Mesodermal cell (in vitro differentiated cells): ENCODE measurements around the gene OXTR.

ENCODE experiments used
- H3K27ac ChIP-seq: 2 replicates; pipeline ENCODE4 v1.7.0; 2013; ENCODE audit warnings: mild to moderate bottlenecking, low read depth, low read length, moderate library complexity; ENCODE audit not compliant: severe bottlenecking
- H3K36me3 ChIP-seq: 2 replicates; pipeline ENCODE4 v1.7.1; 2013; ENCODE audit warnings: mild to moderate bottlenecking, low read length, moderate library complexity; ENCODE audit not compliant: control insufficient read depth, insufficient read depth
- H3K4me1 ChIP-seq: one replicate; pipeline ENCODE4 v1.7.1; 2013; ENCODE audit warnings: mild to moderate bottlenecking, low read length; ENCODE audit not compliant: insufficient read depth, control insufficient read depth, poor library complexity, severe bottlenecking
- H3K4me3 ChIP-seq: 2 replicates; pipeline ENCODE4 v1.7.0; 2013; ENCODE audit warnings: low read length, control low read depth, mild to moderate bottlenecking; ENCODE audit not compliant: insufficient read depth, poor library complexity, severe bottlenecking; ENCODE audit errors: extremely low read depth
- H3K9me3 ChIP-seq: 2 replicates; pipeline ENCODE4 v1.7.1; 2013; ENCODE audit warnings: mild to moderate bottlenecking, low read length, moderate library complexity; ENCODE audit not compliant: control insufficient read depth
- WGBS, 2 experiments: methylation state at CpG; one replicate each; pipeline ENCODE4 v1.1.5; 2013; ENCODE audit warnings: missing lambda C conversion rate in 2 of 2; ENCODE audit not compliant: insufficient coverage in 2 of 2; 5-methylcytosine and 5-hydroxymethylcytosine counted together

Gene OXTR

GRCh38 chr3:8767667-8768363 is 1.6 kb downstream of the OXTR start:
- H3K27ac ChIP-seq, result no peak overlapping the region
- WGBS, 2 experiments, result 16 to 20% methylated on average over 63 to 65 of the region's 74 CpGs
- no peaks in the 10 kb centered on the region for H3K9me3 ChIP-seq
- peaks cover 4% of the 10 kb centered on the region for H3K4me1 ChIP-seq
- H3K36me3 ChIP-seq, result no peaks in the 10 kb centered on the region
- H3K4me3 ChIP-seq, result no peak overlapping the region

GRCh38 chr3:8767256-8767666 is 2.2 kb downstream of the OXTR start:
- Histone ChIP-seq H3K4me1 (peaks cover 4% of the 10 kb centered on the region), H3K36me3 (no peaks in the 10 kb centered on the region), H3K9me3 (no peaks in the 10 kb centered on the region), H3K27ac (no peak overlapping the region), H3K4me3 (no peak overlapping the region)
- WGBS, 2 experiments, result 81 to 84% methylated on average over 37 of the region's 37 CpGs

- WGBS, 2 experiments, result 82% methylated on average over 1 of the region's 2 CpGs; no CpG with 5 or more reads in 1 of the 2 experiments
- H3K36me3 ChIP-seq, result no peaks in the 10 kb centered on the region
- H3K9me3 ChIP-seq, result no peaks in the 10 kb centered on the region
- H3K4me3 ChIP-seq, result no peak overlapping the region
- peaks cover 4% of the 10 kb centered on the region for H3K4me1 ChIP-seq
- no peak overlapping the region for H3K27ac ChIP-seq
These were observed 3.3 kb downstream of the OXTR start for GRCh38 chr3:8766148-8766547.

- no peaks in the 10 kb centered on the region for H3K9me3 ChIP-seq
- 89 to 92% methylated on average over 3 of the region's 4 CpGs for WGBS, 2 experiments
These were observed 3.9 kb downstream of the OXTR start for GRCh38 chr3:8765528-8765927.

GRCh38 chr3:8764528-8764927 is 4.9 kb downstream of the OXTR start:
- no peak overlapping the region for H3K27ac ChIP-seq
- 92 to 93% methylated on average over 3 to 5 of the region's 6 CpGs for WGBS, 2 experiments
- no peak overlapping the region for H3K4me3 ChIP-seq
- H3K36me3 ChIP-seq, result no peaks in the 10 kb centered on the region
- H3K9me3 ChIP-seq, result no peaks in the 10 kb centered on the region
- H3K4me1 ChIP-seq, result peaks cover 4% of the 10 kb centered on the region

More at GRCh38 chr3:8765528-8765927, 3.9 kb downstream of the OXTR start:
- no peaks in the 10 kb centered on the region for H3K36me3 ChIP-seq
- no peak overlapping the region for H3K4me3 ChIP-seq
- H3K27ac ChIP-seq, result no peak overlapping the region
- H3K4me1 ChIP-seq, result peaks cover 4% of the 10 kb centered on the region

GRCh38 chr3:8762607-8763377 is 6.6 kb downstream of the OXTR start:
- Histone ChIP-seq H3K4me1 (no peaks in the 10 kb centered on the region), H3K27ac (no peak overlapping the region), H3K36me3 (no peaks in the 10 kb centered on the region), H3K4me3 (no peak overlapping the region), H3K9me3 (no peaks in the 10 kb centered on the region)
- WGBS, 2 experiments, result 81 to 91% methylated on average over 9 to 10 of the region's 11 CpGs

- Histone ChIP-seq H3K9me3 (no peaks in the 10 kb centered on the region), H3K4me3 (no peak overlapping the region), H3K4me1 (no peaks in the 10 kb centered on the region), H3K27ac (no peak overlapping the region), H3K36me3 (no peaks in the 10 kb centered on the region)
- 82 to 100% methylated on average over 3 of the region's 5 CpGs for WGBS, 2 experiments
These were observed 7.5 kb downstream of the OXTR start for GRCh38 chr3:8761866-8762265.

- Histone ChIP-seq H3K36me3 (no peaks in the 10 kb centered on the region), H3K9me3 (no peaks in the 10 kb centered on the region), H3K4me1 (no peaks in the 10 kb centered on the region), H3K27ac (no peak overlapping the region), H3K4me3 (no peak overlapping the region)
- 81 to 94% methylated on average over 5 of the region's 5 CpGs for WGBS, 2 experiments
These were observed 8.9 kb downstream of the OXTR start for GRCh38 chr3:8760506-8760905.

GRCh38 chr3:8760091-8760490 is 9.3 kb downstream of the OXTR start:
- WGBS, 2 experiments, result 92 to 95% methylated on average over 3 to 4 of the region's 5 CpGs
- H3K27ac ChIP-seq, result no peak overlapping the region

GRCh38 chr3:8759038-8759707 is 10.2 kb downstream of the OXTR start:
- 95 to 97% methylated on average over 3 to 4 of the region's 7 CpGs for WGBS, 2 experiments
- no peaks in the 10 kb centered on the region for H3K4me1 ChIP-seq
- H3K27ac ChIP-seq, result no peak overlapping the region
- H3K36me3 ChIP-seq, result no peaks in the 10 kb centered on the region
- no peak overlapping the region for H3K4me3 ChIP-seq
- H3K9me3 ChIP-seq, result no peaks in the 10 kb centered on the region

More at GRCh38 chr3:8760091-8760490, 9.3 kb downstream of the OXTR start:
- H3K9me3 ChIP-seq, result no peaks in the 10 kb centered on the region
- no peak overlapping the region for H3K4me3 ChIP-seq
- no peaks in the 10 kb centered on the region for H3K36me3 ChIP-seq
- no peaks in the 10 kb centered on the region for H3K4me1 ChIP-seq
